HEK293 (cell line): Measurements from ENCODE around the gene MPP7.

ENCODE experiments used
- CTCF ChIA-PET: fragments of 350-600 bp; formaldehyde crosslinking; extraction: SDS; loops from one replicate; lab custom pipeline; 2021; ENCODE audit warnings: antibody characterized with exemption; lab: Yijun Ruan, JAX
- POLR2A ChIA-PET: fragments of 300-600 bp; formaldehyde crosslinking; extraction: SDS; loops from one replicate; lab custom pipeline; 2020; ENCODE audit warnings: antibody characterized with exemption, inconsistent platforms; lab: Yijun Ruan, JAX
- H3K27ac ChIP-seq: fragments of 200-500 bp; sonication (Bioruptor generic); 2 replicates; pipeline ENCODE4 v1.5.1; 2014; ENCODE audit warnings: low read depth, low read length, control low read depth, inconsistent platforms; ENCODE audit errors: extremely low read depth
- H3K36me3 ChIP-seq, 2 experiments: fragments of 200-500 bp in 1 of 2; sonication (Bioruptor generic) in 1 of 2; 1 replicate in 1 of 2; 2 replicates in 1 of 2; pipeline ENCODE4 v1.5.1; 2014 to 2017; ENCODE audit warnings: inconsistent platforms in 2 of 2, low read length in 2 of 2; ENCODE audit not compliant: control insufficient read depth in 2 of 2, insufficient read depth in 1 of 2
- H3K4me1 ChIP-seq: fragments of 200-500 bp; sonication (Bioruptor generic); 2 replicates; pipeline ENCODE4 v1.5.1; 2014; ENCODE audit warnings: mild to moderate bottlenecking, low read length, inconsistent platforms; ENCODE audit not compliant: control insufficient read depth, insufficient read depth
- H3K4me3 ChIP-seq: 2 replicates; pipeline ENCODE4 v1.5.1; 2011; ENCODE audit warnings: low read depth, mild to moderate bottlenecking, control low read depth, low read length, moderate library complexity
- H3K9me3 ChIP-seq: fragments of 200-500 bp; sonication (Bioruptor generic); 2 replicates; pipeline ENCODE4 v1.5.1; 2014; ENCODE audit warnings: low read depth, low read length, inconsistent platforms; ENCODE audit not compliant: control insufficient read depth, insufficient read depth
- EGR2 ChIP-seq: fragments of 450-650 bp; formaldehyde crosslinking; IDR thresholded peaks from 2 replicates; pipeline ENCODE4 v1.5.1; 2016; ENCODE audit warnings: low read depth, missing biosample characterization, missing genetic modification characterization
- KLF1 ChIP-seq: fragments of 450-650 bp; formaldehyde crosslinking; IDR thresholded peaks from 2 replicates; pipeline ENCODE4 v1.5.1; 2016; ENCODE audit warnings: missing biosample characterization, missing genetic modification characterization
- KLF16 ChIP-seq: fragments of 450-650 bp; formaldehyde crosslinking; IDR thresholded peaks from 2 replicates; pipeline ENCODE4 v1.5.1; 2017; ENCODE audit warnings: missing biosample characterization, missing genetic modification characterization
- PRDM2 ChIP-seq: fragments of 450-650 bp; formaldehyde crosslinking; IDR thresholded peaks from 2 replicates; pipeline ENCODE4 v1.5.1; 2016; ENCODE audit warnings: missing biosample characterization, missing genetic modification characterization, borderline replicate concordance
- ZBTB10 ChIP-seq: fragments of 450-650 bp; formaldehyde crosslinking; IDR thresholded peaks from 2 replicates; pipeline ENCODE4 v1.5.1; 2016; ENCODE audit warnings: missing biosample characterization, missing genetic modification characterization
- ZBTB49 ChIP-seq: fragments of 450-650 bp; formaldehyde crosslinking; IDR thresholded peaks from 2 replicates; pipeline ENCODE4 v1.5.1; 2016; ENCODE audit warnings: missing biosample characterization, missing genetic modification characterization, low read depth
- ZBTB7A ChIP-seq: fragments of 450-650 bp; formaldehyde crosslinking; IDR thresholded peaks from 2 replicates; pipeline ENCODE4 v1.5.1; 2016; ENCODE audit warnings: low read depth, missing biosample characterization, missing genetic modification characterization
- ZEB2 ChIP-seq: fragments of 450-650 bp; formaldehyde crosslinking; IDR thresholded peaks from 2 replicates; pipeline ENCODE4 v1.5.1; 2016; ENCODE audit warnings: missing biosample characterization, missing genetic modification characterization
- ZFP3 ChIP-seq: fragments of 450-650 bp; formaldehyde crosslinking; IDR thresholded peaks from 2 replicates; pipeline ENCODE4 v1.5.1; 2016; ENCODE audit warnings: low read depth, missing biosample characterization, missing genetic modification characterization
- ZNF121 ChIP-seq: fragments of 450-650 bp; formaldehyde crosslinking; IDR thresholded peaks from 2 replicates; pipeline ENCODE4 v1.5.1; 2016; ENCODE audit warnings: missing biosample characterization, missing genetic modification characterization
- ZNF140 ChIP-seq: fragments of 450-650 bp; formaldehyde crosslinking; IDR thresholded peaks from 2 replicates; pipeline ENCODE4 v1.5.1; 2016; ENCODE audit warnings: missing biosample characterization, missing genetic modification characterization
- ZNF174 ChIP-seq: fragments of 450-650 bp; formaldehyde crosslinking; IDR thresholded peaks from 2 replicates; pipeline ENCODE4 v1.5.0; 2017; ENCODE audit warnings: missing biosample characterization, mild to moderate bottlenecking, missing genetic modification characterization
- ZNF175 ChIP-seq: fragments of 450-650 bp; formaldehyde crosslinking; IDR thresholded peaks from 2 replicates; pipeline ENCODE4 v1.5.1; 2016; ENCODE audit warnings: missing biosample characterization, missing genetic modification characterization
- ZNF184 ChIP-seq: fragments of 450-650 bp; IDR thresholded peaks from 2 replicates; pipeline ENCODE4 v1.5.1; 2018; ENCODE audit warnings: missing biosample characterization, mild to moderate bottlenecking, missing genetic modification characterization
- ZNF214 ChIP-seq: fragments of 450-650 bp; formaldehyde crosslinking; IDR thresholded peaks from 2 replicates; pipeline ENCODE4 v1.5.1; 2017; ENCODE audit warnings: missing biosample characterization, mild to moderate bottlenecking, missing genetic modification characterization, borderline replicate concordance
- ZNF366 ChIP-seq: fragments of 450-650 bp; formaldehyde crosslinking; conservative IDR thresholded peaks from 2 replicates; pipeline ENCODE4 v1.5.1; 2016; ENCODE audit warnings: missing biosample characterization, missing genetic modification characterization
- ZNF513 ChIP-seq: fragments of 450-650 bp; IDR thresholded peaks from 2 replicates; pipeline ENCODE4 v1.5.1; 2018; ENCODE audit warnings: missing biosample characterization, missing genetic modification characterization
- ZNF558 ChIP-seq: fragments of 450-650 bp; formaldehyde crosslinking; IDR thresholded peaks from 2 replicates; pipeline ENCODE4 v1.5.1; 2016; ENCODE audit warnings: missing biosample characterization, missing genetic modification characterization
- ZNF585B ChIP-seq: fragments of 450-650 bp; formaldehyde crosslinking; IDR thresholded peaks from 2 replicates; pipeline ENCODE4 v1.5.1; 2016; ENCODE audit warnings: missing biosample characterization, missing genetic modification characterization
- ZNF654 ChIP-seq: fragments of 450-650 bp; formaldehyde crosslinking; IDR thresholded peaks from 2 replicates; pipeline ENCODE4 v1.5.1; 2016; ENCODE audit warnings: low read depth, missing biosample characterization, missing genetic modification characterization
- ZXDB ChIP-seq: fragments of 450-650 bp; formaldehyde crosslinking; IDR thresholded peaks from 2 replicates; pipeline ENCODE4 v1.5.1; 2016; ENCODE audit warnings: missing biosample characterization, missing genetic modification characterization

Gene MPP7

GRCh38 chr10:28302012-28302637 lies 739 bp downstream of the MPP7 start (continued):
- TF ChIP-seq KLF1 (tag by site-specific recombination) (no peak), ZFP3 (no peak), ZNF214 (no peak), KLF16 (tag by site-specific recombination) (no peak), ZBTB10 (tag by site-specific recombination) (no peak), ZNF140 (tag by site-specific recombination) (no peak), ZXDB (tag by site-specific recombination) (0 out of 2 replicates have a peak, but pooled peaks have one; percentile 15), ZNF175 (no peak), EGR2 (tag by site-specific recombination) (peak; percentile 88)

GRCh38 chr10:28300027-28300426 lies 2.8 kb downstream of the MPP7 start:
- H3K27ac ChIP-seq = no peak overlapping the region
- CTCF ChIA-PET = interaction anchor here (0.7 to 7.1 kb wide), 8 partner anchors 11 to 204 kb away, joined by 3 to 43 read pairs (median 4); no protein-coding TSS in a partner anchor
- 0 out of 2 replicates have a peak, but pooled peaks have one; percentile 6 for TF ChIP-seq ZNF654 (tag by site-specific recombination)
- no peak for TF ChIP-seq ZNF558 (tag by site-specific recombination)
- H3K9me3 ChIP-seq = no peaks in the 10 kb centered on the region
- POLR2A ChIA-PET = no interaction called here
- no peak overlapping the region for H3K4me3 ChIP-seq
- H3K4me1 ChIP-seq = peaks cover 20% of the 10 kb centered on the region
- H3K36me3 ChIP-seq = no peaks in the 10 kb centered on the region; a peak in 1 of 3 replicates

GRCh38 chr10:28298951-28299350 lies 3.9 kb downstream of the MPP7 start:
- Histone ChIP-seq H3K4me3 (no peak overlapping the region), H3K27ac (no peak overlapping the region), H3K9me3 (no peaks in the 10 kb centered on the region), H3K36me3 (no peaks in the 10 kb centered on the region; a peak in 1 of 3 replicates), H3K4me1 (peaks cover 22% of the 10 kb centered on the region)
- ChIA-PET CTCF (interaction anchor here (1.0 to 7.1 kb wide), 3 partner anchors 46 to 82 kb away, joined by 3 to 43 read pairs (median 6); no protein-coding TSS in a partner anchor), POLR2A (no interaction called here)
- no peak for TF ChIP-seq PRDM2 (tag by site-specific recombination)
- no peak for TF ChIP-seq ZNF121 (tag by site-specific recombination)
- TF ChIP-seq ZNF184 (tag by site-specific recombination) = no peak
- no peak for TF ChIP-seq ZNF513 (tag by site-specific recombination)
- TF ChIP-seq ZNF585B = no peak
- TF ChIP-seq ZEB2 (tag by site-specific recombination) = no peak
- TF ChIP-seq ZNF366 (tag by site-specific recombination) = no peak
- TF ChIP-seq ZBTB7A = no peak
- no peak for TF ChIP-seq ZNF175
- no peak for TF ChIP-seq ZNF174 (tag by site-specific recombination)
- TF ChIP-seq ZBTB49 (tag by site-specific recombination) = no peak
